Epithelial cell of esophagus (primary cell): ENCODE measurements around the gene OPHN1.

ENCODE experiments used
- DNase-seq: peaks from one replicate; pipeline ENCODE4 v3.0.0; 2010; ENCODE audit warnings: low read depth
- H3K4me3 ChIP-seq: 2 replicates; pipeline ENCODE4 v1.5.1; 2011; ENCODE audit warnings: mild to moderate bottlenecking, low read length, control low read depth
- TF ChIP-seq, protein P1 (sequence below): IDR thresholded peaks from 2 replicates; pipeline ENCODE4 v1.5.1; 2011; ENCODE audit warnings: low read depth, mild to moderate bottlenecking, low read length, control low read depth, inconsistent platforms; ENCODE audit not compliant: insufficient read depth; ENCODE audit errors: missing control alignments

OPHN1 gene

DNA sequence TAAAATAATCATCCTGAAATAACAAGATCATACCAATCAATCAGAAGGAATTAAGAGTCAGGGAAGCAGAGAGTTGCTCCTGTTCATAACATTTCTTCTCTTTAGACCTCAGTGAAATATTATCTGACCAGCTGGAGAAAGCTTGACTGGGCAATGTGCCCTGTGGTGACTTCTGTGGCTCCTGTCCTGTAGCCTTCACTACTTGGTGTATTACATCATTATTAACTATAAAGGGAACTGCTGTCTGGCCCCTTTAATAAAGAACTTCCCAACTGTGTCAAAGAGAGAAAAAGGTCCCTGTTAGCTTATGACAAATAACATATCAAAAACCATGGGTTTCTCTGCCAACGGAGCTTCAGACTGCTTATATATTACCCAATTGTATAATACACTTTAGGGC, 18.0 kb downstream of the OPHN1 start:
- TF ChIP-seq, protein P1, sequence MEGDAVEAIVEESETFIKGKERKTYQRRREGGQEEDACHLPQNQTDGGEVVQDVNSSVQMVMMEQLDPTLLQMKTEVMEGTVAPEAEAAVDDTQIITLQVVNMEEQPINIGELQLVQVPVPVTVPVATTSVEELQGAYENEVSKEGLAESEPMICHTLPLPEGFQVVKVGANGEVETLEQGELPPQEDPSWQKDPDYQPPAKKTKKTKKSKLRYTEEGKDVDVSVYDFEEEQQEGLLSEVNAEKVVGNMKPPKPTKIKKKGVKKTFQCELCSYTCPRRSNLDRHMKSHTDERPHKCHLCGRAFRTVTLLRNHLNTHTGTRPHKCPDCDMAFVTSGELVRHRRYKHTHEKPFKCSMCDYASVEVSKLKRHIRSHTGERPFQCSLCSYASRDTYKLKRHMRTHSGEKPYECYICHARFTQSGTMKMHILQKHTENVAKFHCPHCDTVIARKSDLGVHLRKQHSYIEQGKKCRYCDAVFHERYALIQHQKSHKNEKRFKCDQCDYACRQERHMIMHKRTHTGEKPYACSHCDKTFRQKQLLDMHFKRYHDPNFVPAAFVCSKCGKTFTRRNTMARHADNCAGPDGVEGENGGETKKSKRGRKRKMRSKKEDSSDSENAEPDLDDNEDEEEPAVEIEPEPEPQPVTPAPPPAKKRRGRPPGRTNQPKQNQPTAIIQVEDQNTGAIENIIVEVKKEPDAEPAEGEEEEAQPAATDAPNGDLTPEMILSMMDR: no peak
- H3K4me3 ChIP-seq: no peak overlapping the region
- DNase-seq: no peak

DNA sequence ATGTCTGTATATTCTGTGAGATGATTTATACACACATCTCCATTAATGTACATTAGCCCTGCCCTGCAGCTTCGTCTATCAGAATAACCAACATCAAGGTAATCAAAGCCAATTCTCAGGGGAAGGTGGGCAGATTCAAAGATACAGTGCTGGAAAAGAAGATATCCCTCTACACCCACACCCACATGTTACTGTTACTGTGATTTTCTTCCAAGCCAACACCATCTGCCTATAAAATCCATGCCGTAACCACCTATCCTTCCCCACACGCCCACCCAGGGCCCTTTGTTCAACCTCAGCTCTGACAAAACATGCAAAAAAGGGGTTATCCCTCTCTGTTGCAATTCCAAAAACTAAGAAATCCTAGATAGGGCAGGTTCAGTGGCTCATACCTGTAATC, 20.0 kb downstream of the OPHN1 start:
- DNase-seq: no peak
- no peak overlapping the region for H3K4me3 ChIP-seq
- TF ChIP-seq, protein P1: no peak

DNA sequence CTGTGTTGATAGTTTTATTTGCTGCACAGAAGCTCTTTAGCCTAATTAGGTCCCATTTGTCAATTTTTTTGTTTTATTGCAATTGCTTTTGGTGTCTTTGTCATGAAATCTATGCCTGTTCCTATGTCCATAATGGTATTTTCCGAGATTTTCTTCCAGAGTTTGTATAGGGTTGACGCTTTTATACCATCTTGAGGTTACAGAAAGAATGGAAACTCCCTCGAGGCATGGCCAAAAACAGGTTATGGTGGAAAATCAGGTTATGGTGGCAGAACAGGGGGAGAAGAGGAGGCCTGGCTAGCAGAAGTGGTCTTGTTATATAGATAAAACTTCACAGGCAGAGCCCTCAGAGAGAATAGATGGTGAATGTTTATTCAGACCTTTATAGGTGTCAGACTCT, 21.6 kb downstream of the OPHN1 start:
- TF ChIP-seq, protein P1: no peak

DNA sequence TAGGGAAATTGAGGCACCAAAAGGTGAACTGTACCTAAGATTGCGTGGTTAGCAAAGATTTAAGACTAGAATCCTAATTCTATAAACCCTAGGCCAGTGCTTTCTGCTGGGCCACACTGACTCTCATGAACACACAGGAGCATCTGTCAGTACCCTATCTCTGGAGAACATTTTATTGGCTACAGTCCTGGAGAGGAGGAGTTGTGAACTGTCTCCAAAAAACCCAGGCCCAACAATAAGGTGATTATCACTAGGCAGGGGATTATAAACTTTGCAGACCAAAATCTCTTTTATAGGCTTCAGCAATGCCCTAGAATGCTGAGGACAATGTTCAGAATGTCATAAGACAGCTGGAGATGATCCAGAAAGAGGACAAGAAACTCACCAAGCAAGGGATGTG, 24.1 kb downstream of the OPHN1 start:
- TF ChIP-seq, protein P1: no peak
- DNase-seq: no peak
- H3K4me3 ChIP-seq: no peak overlapping the region

More for the DNA sequence above, 21.6 kb downstream of the OPHN1 start:
- no peak overlapping the region for H3K4me3 ChIP-seq
- peak; percentile 39 for DNase-seq

DNA sequence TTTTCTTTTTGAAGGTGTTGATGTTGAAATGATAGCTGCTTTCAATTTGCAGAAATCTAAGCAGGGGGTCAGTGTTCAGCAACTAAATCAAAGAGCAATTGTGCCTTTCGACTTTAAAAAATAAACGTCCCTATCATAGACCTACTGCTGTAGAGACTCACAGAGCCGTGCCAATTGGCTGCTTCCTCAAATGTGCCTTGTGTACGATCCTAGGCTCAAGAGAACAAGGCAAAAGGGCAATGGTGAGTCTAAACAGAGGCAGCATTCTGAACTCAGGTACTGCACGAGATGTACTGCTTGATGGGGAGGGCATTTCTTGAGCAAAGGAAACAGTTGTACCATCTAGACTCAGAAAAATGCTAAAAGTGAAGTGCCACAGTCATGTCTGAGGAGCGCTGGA, 29.8 kb downstream of the OPHN1 start:
- H3K4me3 ChIP-seq: no peak overlapping the region
- TF ChIP-seq, protein P1: no peak
- no peak for DNase-seq

DNA sequence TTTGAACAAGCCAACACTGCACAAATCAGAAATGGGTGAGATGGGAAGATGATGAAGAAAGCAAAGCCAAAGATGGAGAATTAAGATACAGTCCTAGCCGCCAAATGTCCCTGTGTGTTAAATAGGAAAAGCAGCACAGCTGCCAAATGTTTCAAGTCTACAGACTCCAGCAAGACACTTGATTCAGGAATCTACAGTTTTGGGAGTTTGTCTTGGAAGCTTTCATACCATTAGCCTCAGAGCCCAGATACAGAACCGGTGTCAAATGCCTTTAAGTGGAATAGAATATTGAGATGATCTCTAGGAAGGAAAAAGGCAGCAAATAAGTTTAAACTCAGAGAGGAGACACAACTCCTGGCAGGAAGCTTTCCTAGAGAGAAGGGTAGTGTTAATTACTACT, 30.3 kb downstream of the OPHN1 start:
- DNase-seq: no peak
- no peak overlapping the region for H3K4me3 ChIP-seq
- TF ChIP-seq, protein P1: no peak

DNA sequence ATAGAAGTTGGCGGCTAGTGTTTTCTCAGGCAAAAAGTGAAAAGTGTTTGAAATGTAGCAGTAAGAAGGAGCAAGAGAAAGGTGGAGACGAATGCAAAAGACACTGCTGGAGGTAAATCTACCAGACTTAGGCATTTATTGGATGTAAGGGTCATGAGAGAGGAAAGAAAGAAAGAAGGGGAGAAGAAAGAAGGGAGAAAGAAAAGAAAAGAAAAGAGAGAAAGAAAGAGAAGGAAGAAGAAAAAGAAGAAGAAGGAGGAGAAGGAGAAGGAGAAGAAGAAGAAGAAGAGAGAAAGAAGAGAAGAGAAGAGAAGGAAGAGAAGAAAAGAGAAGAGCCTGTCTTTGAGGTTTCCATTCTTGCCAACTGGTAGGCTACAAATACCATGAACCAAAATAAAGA, 31.2 kb downstream of the OPHN1 start:
- no peak overlapping the region for H3K4me3 ChIP-seq
- no peak for DNase-seq
- TF ChIP-seq, protein P1: no peak
